Measurements from ENCODE around the gene WAS. TPM values are rescaled to one million over a fixed set of nuclear protein-coding genes. Genes with fewer than 3 reads are reported as not detected.

The WAS gene
- total RNA-seq, 1 donor = 0.09 TPM

GRCh38 chrX:48703228-48703627, 19.6 kb downstream of the WAS start:
- no peak for DNase-seq (ENCODE audit: low read depth)
- TF ChIP-seq CTCF (IDR thresholded peaks at IDR 0.05; ENCODE audit: insufficient read depth, low read length) = no peak
- no peak overlapping the region for H3K4me3 ChIP-seq (ENCODE audit: low read depth, low read length)

GRCh38 chrX:48703642-48704481, 20.3 kb downstream of the WAS start:
- peak; percentile 20 for DNase-seq (ENCODE audit: low read depth)
- peak; percentile 8 for TF ChIP-seq CTCF (IDR thresholded peaks at IDR 0.05; ENCODE audit: insufficient read depth, low read length)
- no peak overlapping the region for H3K4me3 ChIP-seq (ENCODE audit: low read depth, low read length)

- H3K4me3 ChIP-seq (ENCODE audit: low read depth, low read length) = no peak overlapping the region
- no peak for DNase-seq (ENCODE audit: low read depth)
- TF ChIP-seq CTCF (IDR thresholded peaks at IDR 0.05; ENCODE audit: insufficient read depth, low read length) = no peak
Measured at GRCh38 chrX:48705871-48706270, 22.3 kb downstream of the WAS start.

GRCh38 chrX:48709522-48710112, 26.0 kb downstream of the WAS start:
- H3K4me3 ChIP-seq (ENCODE audit: low read depth, low read length) = no peak overlapping the region
- no peak for DNase-seq (ENCODE audit: low read depth)
- TF ChIP-seq CTCF (IDR thresholded peaks at IDR 0.05; ENCODE audit: insufficient read depth, low read length) = no peak

GRCh38 chrX:48711162-48711928, 27.7 kb downstream of the WAS start:
- no peak for DNase-seq (ENCODE audit: low read depth)
- TF ChIP-seq CTCF (IDR thresholded peaks at IDR 0.05; ENCODE audit: insufficient read depth, low read length) = no peak
- no peak overlapping the region for H3K4me3 ChIP-seq (ENCODE audit: low read depth, low read length)

- TF ChIP-seq CTCF (IDR thresholded peaks at IDR 0.05; ENCODE audit: insufficient read depth, low read length) = no peak
- no peak for DNase-seq (ENCODE audit: low read depth)
- no peak overlapping the region for H3K4me3 ChIP-seq (ENCODE audit: low read depth, low read length)
Measured at GRCh38 chrX:48711929-48712505, 28.4 kb downstream of the WAS start.
